CD4-positive, alpha-beta T cell treated with Interleukin-6 for 4 hours (primary cell): ENCODE measurements around the gene PVALB.

ENCODE experiments used
- DNase-seq: peaks from one replicate; pipeline ENCODE4 v3.0.0-alpha.2; 2020; ENCODE audit warnings: mixed read lengths

The PVALB gene

DNA sequence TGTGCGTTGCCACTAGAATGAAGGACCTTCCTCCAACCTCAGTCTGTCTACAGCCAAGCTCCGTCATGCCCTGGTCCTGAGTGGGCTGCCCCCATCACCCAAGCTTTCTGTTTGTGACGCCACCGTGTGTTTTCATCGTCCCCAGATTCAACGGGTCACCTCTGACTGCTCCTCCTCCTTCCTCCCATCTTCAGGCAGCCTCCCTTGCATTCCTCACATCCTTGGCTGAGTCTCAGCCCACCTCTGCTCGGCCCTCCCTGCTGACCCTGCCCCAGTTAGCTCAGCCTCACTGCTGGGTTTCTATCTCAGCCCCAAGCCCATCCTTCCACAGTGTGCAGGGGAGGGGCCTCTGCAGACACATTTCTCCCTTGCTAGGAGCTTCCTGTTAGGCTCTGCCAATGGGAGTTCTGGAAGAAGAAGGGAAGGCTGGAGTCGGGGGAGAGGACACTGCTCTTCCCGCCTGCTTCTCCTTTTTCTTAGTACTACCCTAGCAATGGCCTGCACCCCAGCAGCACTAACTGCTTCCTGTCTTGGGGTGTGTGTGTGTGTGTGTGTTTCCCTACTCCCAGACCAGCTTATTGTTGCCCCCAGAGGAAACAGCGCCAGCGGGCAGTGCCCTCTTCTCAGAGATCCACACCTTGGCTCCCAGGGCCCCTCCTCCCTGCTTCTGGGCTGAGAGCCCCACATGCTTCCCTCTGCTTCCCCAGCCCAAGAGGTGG lies 46.2 kb downstream of the PVALB start:
- DNase-seq = no peak

DNA sequence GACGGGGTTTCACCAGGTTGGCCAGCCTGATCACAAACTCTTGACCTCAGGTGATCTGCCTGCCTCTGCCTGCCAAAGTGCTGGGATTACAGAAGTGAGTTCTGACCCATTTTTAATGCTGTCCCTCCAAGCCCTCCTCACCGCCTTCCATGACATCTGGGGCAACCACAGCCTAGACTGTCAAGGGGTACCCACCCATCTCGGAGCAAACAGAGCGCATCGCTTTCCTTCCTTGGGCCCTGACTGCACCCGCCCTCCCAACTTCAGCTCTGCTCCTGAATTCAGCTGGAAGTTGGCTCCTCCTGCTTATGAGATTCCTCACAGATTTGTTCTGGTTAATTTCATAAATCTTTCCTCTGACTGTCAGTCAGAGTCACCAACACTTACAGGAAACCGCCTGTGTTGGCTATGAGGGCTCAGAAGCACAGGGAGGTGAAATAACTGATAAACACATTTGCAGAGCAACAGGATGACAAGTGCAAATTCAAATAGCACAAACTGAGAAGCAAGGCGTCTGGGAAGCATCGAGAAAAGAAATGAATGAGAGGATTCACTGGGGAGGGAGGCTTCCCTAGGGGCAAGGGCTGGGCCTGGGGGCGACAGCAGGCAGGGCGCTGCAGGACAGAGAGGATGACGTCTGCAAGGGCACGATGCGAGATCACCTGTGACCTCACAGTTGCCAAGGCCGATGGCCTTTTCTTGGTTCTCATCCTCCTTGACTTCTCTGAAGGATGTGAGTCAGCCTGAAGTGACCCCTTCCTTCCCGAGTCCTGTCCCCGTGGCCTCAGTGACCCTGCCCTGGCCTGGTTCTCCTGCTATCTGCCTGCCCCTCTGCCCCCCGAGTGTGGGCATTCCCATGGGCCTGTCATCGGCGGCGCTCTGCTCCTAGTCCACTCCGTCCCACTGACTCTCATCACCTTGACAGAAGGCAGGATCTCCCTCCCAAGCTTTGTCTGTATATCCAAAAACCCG lies 47.0 kb downstream of the PVALB start:
- DNase-seq = no peak

DNA sequence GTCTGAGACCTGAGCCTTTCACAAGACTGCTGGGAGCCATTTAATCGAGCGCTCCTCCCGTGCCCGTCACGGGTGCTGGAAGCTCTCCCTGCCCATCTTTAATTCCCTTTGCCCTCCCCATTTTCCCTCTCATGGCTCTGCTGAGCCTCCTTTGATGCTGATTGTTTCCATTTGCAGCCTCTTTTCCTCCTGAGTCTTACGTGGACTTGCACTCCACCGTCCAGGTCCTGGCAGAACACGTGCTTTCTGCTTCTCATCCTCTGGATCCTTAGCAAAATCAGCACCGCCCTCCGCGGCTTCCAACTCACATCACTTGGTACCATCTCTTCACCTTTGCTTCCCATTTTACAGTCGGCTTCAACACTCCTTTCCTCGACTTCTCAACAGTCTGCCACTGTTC lies 48.2 kb downstream of the PVALB start:
- DNase-seq = no peak

DNA sequence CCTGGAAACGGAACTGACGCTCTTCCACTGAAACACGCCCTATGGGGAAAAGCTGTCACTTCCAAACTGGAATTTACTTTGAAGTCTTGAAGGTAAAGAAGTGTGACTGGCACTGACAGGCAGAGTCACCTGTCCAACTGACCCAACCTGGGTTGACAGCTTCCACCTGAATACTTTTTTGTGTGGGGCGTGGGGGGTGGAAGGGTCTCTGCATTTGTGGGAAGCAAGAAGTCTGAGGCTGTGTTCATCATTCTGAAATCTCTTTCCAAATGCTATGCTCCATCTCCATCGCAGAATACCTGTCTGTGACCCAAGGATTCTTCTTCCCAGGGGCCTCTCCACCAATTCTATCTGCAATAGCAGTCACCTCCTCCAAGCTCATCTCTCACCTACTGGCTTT lies 48.7 kb downstream of the PVALB start:
- no peak for DNase-seq

DNA sequence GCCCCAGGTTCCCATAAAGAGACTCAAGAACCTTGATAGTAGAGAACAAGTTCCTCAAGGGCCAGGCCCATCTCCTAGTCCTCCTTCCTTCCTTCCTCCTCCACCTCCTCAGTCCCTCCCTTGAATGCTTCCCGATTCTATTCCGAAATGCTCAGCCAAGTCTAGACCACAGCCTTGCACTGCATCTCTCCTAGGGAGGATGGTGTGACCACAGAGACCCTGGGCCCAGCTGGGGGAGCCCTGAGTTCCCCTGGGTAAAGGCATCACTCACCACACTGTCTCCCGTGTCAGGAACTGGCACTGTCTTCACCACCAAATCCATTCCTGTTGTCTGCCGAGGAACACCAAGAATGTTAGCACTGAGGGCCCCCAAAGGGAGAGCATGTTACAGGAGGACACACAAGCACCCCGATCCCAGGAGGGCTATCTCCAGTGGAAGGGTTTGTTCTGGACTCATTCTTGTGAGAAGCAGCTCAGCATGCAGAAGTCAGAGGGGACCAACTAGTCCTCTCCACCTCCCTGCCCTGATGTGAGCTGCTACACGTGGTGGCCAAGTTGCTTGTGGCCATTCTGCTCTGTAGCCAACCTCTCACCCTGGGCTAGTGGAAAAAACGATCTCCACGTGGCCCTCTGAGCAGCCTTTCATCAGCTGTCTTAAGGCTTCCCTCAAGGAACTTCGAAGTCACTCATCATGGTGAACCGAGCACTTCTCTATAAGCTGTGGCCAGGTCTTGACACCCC lies 49.6 kb downstream of the PVALB start:
- DNase-seq = no peak

DNA sequence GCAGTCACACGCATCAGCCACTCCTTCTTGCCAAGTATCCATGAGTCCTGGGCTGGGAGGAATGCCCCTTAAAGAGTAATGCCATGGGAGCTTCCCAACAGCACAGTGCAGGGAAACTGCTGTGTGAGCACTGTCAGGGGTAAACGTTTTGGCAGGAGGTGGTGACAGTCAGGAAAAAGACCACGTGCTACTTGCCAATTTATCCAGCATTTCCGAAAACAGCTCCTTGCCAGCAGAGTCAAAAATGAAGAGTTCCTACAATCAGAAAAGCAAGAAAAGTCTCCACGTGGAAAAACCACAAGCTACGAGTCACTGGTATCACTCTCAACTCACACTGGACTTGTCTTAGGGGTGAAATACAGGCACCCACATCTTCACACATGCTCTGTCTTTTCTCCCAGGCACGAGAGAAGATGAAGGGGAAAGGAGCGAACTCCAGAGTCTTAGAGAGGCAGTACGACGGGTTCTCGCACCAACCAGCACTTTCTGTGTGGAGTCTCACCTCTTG lies 50.8 kb downstream of the PVALB start:
- no peak for DNase-seq

DNA sequence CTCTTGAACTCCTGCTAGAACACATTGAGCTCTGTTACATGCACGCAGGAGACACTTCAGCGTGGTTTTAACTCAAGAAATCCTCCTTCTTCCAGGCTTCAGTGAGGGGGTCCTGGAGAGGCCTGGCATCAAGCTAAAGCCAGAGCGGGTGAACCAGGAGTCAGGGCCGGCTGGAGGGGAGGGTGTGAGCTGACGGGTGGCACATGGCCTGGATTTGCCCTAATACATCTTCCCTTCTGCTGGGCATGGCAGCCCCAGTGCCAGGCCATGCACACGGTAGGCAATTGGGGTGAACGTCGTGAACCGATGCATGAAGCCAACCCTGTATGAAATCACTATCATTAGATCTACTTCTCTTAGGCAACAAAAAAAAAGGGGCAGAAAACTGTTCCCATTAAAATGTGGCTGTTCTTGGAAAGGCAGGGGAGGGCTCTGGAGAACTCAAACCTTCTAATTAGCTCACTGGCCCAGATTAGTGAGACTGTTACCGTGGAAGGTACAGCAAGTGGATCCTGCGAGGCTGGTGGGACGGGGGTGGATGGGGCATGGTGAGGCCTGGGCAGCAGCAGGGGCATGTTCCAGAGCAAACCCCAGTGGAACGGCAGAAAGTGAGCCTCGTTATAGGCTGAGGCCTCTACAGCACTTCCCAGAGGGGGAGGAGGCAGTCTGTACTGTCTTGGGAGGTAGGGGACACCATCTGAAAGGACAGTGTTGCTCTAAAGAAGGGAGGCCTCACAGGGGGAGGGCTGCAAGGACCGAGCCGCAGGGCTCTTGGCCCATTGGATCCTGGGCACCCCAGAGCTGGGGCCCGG lies 51.5 kb downstream of the PVALB start:
- no peak for DNase-seq

DNA sequence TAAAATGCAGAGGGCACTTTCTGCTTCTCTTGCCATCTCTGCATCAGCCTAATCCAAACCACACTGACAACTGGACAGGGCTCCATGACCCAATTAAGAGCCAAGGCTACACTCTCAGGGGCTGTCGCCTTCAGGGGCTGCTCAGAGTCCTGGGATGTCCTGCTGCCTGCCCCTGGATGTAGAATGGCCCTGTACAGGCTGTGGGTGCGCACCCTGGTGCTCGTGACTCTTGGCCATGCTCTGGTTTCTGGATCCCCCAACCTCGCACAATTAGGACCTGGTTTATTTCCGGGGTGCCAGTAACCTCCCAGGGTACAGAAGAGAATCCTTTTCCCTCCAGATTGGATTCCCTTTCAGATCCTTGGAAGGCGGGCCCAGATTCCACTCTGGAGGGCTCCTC lies 52.2 kb downstream of the PVALB start:
- DNase-seq = no peak

DNA sequence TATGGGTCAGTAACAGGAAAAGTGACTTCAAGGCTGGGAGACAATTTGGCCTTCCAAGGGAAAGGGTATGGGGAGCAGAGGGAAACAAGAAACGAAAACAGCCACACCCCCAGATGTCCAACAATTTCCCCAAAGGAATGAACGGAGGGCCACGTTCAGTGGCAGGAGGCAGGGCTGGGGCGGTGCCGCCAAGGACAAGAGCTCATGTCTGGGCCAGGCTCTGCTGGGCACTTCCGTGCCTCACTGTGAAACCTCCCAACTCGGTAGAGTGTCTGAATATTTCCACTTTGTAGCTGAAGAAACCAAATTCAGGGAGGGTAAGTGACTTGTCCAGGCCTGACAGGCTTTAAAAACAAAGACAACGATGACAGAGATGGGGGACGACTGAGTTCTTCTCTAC lies 52.8 kb downstream of the PVALB start:
- no peak for DNase-seq

DNA sequence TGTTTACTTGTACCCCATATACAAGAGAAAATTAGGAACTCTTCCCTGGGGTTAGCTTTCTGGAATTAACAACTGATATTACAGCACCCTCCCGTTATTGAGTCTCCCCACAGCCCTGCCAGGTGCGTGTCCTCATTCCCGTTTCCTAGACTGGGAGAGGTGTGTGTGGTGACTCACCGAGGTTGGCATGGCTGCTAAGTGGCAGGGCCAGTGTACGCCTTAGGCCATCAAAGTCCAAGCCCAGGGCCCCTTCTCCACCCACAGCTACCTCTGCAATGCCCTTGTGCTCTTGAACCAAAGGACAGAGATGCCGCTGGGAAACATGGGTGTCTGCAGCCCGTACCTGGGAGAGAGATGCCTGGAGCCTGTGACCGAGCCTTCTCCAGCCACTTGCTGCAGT lies 53.3 kb downstream of the PVALB start:
- DNase-seq = no peak

DNA sequence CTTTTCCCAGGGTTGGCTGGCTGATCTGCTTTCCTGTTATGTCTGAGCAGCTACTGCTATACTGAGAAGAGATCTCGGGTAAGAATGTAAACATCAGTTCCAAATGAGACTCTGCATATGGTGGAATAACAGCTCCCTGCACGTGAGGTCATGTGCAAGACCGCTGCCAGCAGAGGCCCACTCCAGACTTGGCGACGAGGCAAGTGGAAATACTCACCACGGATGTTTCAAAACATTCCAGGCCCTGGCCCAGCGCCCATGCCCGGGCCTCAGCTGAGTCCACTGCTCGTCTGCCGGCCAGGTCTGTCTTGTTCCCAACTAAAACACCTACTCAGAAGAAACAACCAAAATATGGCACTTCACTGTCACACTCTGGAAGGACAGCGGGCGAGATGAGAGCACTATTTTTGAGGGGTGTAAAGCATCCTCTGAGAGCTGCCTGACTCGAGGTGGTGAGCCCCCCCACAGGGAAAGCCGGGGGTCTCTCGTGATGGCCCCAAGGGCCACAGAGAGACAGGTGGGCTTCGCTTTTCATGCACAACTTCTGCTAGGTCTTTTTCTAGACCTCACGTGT lies 54.1 kb downstream of the PVALB start:
- DNase-seq = no peak

DNA sequence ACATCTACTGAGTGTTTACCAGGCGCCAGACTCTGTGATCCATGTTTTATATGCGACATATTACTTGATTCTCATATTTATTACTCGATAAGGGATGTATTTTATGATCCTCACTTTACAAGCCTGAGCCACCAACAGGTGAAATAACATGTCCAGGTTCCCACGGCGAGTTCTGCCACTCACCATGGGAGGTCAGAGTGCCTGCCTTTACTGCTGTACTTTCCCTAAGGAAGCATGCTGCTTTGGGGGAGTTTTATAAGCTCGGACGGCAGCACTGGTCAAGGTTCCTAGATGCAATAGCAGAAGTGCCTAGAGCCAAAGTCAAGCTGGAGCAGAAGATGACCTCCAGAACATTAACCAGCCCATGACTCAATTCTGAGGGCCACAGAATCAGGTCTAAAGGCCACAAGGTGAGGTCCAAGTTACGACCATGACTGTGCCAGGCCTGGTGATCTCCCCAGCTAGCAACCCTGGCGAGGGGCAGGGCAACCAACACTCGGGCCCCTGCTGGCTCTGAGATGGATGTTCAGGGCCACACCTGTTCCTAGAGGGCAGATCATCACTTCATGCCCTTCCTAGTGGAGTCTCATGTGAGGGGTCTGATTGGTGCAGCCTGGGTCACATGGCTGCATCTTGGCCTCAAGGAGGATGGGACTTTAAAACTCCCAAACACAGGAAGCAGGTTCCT lies 55.1 kb downstream of the PVALB start:
- no peak for DNase-seq

DNA sequence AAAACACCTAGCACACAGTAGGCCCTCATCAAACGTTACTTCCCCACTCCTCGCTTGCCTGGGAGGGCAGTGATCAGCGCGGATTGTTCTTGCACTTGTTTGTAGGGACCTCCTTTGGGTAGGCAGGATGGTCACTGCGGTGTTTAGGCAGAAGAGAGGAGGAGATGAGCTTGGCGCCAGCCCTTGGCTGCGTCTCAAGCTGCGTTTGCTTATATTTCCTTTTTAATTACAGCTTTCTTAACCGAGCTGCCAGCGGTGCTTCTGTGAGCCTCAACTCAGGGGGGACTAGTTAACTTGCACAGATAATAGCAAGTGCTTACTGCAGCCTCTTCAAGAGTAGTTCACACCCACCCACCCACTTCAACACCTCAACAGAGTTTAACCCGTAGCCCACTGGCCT lies 56.0 kb downstream of the PVALB start:
- DNase-seq = no peak

DNA sequence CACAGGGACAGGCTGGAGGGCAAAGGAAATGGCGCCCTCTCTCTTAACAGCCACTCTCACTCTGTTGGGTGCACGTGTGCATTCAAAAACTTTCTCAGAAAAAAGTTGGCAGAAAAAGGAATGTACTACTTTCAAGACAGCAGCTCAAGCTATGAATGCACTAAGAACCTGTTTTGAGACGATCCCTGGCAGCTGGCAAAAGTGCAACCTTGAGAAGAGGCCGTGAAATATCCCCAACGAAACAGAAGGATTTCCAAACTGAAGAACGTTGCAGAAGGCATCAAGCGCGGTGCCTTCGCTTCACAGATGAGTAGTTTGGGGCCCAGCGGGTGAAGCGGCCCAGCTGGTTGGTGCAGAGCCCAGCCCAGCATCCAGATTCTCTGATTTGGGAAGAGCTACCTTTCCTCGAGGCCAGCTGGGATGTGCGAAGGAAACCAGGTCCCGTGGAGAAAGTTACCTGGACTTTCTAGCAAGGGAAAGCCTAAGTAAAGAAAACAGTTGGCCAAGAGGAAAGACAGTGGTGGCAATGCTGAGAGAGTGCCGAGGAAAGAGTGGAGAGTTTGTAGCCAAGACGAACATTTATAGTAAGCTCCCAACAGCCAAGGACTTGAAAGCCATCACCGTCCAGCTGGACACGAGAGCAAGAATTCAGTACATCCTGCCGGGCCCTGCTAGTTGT lies 57.2 kb downstream of the PVALB start:
- DNase-seq = no peak

DNA sequence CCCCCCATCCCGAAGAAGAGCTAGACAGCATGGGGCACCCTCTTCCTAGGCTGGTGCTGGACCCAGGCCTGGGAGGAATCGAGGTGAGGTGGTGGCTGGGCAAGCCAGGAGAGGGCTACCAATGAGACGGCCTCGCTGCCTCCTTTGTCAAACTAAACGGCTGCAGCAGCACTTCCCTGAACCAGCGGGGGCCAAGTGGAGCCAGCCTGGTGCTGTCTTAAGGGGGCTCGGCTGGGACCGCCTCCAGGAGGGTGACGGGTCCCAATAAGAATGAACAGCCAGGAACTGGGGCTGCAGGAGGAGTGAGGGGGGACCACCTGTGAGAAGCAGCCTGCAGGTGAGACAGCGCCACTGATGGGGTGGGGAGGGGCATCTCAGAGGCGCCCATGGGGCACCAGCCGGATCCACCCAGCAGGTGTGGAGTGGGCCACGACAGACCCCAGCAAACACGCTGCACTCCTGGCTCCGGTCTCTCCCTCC lies 58.0 kb downstream of the PVALB start:
- DNase-seq = no peak

DNA sequence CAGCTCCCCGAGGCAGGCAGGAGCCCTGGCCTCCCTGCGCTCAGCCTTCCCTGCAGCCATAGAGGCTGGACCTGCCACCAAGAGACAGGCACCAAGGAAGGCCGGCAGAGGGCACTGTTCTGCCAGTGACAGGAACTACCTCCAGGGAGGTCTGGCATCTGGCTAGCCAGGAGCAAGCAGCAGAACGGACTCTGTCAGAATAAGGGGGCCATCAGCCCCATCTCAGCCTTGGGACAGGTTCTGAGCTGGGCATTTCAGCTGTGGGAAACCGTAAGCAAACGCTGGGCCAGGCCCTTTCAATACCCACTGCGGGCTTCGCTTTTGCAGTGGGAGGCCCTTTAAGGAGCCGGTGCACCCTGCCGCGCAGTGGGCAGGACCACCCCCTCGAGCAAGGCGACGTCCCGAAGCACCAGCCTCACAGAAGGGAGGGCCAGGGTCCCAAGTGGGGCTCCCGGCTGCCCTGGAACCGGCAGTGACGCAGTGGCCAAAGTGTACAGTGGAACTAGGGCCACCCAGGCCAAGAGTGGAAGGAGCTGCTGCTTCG lies 59.1 kb downstream of the PVALB start:
- DNase-seq = peak; percentile 83

DNA sequence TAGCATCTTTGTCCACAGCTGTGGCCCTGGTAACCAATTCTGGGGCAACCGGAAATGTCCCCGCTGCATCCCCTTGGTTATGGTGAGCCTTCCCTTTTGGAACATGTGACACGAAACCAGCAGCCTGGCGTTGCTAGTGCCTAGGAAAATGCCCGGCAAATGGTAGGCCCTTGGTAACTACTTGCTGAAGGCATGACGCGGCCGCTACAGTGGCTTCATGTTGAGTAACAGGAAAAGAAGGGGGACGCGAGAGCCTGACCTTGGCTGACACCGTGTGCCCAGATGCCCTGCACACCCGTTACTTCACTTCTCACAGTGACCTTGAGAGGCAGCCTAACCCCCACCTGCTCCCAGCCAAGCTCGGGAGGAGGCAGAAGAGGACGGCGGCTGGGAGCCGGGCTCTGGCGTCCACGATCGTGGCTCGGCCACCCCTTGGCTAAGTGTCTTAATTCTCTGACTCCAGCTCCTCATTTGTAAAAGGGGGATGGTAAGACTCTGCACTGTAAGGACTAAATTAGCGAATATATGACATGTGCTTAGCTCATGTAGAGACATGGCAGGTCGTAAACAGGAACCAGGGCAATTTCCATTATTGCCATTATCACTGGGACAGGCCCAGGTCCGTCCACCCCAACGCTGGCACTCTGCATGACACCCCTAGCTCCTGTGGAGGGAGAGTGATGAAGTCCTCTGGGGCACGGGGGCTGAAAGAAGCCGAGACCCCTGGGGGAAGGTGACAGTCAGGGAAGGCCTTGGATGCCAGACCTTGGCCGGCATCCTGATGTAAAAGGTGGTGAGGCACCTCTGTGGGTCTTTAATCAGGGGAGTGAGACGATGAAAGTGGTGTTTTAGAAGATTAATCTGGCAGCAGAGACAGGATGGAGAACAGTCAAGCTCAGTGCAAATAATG lies 59.8 kb downstream of the PVALB start:
- no peak for DNase-seq

DNA sequence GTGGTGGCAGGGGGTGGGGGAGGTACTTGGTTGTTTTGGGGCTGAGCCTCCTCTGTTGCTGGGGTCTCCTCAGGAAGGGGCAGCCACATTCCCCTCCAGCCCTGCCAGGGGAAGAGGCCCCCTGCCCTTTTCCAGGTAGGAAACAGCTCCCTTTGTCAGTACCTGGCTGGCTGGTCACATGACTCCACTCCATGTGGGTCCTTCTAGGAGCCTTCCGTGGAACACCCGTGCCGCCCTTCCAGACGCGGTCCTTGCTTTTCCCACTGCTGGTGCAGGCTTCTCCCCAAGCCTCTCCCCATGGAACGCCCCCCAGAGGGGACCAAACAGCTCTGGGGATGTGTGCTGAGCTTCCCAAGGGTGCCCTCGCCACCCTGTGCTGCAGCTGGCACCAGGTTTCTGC lies 60.8 kb downstream of the PVALB start:
- no peak for DNase-seq

DNA sequence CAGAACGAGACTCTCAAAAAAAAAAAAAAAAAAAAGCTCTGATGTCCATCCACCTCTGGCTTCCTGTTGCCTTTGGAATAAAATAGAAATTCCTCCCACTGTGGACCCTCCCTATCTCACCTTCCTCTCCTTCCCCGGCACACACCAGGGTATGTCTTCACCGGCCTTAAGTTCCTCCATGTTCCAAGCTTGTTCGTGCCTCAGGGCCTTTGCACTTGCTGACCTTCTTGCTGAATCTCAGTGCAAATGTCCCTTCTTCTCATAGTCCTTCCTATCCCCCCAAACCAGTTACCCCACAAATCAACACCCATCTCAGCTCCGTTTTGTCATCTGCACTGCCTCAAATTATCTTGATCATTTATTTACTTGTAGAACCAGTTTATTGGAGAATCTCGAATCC lies 61.5 kb downstream of the PVALB start:
- no peak for DNase-seq
